Gastroesophageal sphincter (tissue), 4 donors: Measurements from ENCODE around the gene CDH23. TPM values are rescaled to one million over a fixed set of nuclear protein-coding genes. Genes with fewer than 3 reads are reported as not detected.

ENCODE experiments used
- ATAC-seq: fragments of 150-250 bp; one replicate; pipeline ENCODE4 v1.9.1; 2016; ENCODE audit warnings: mild to moderate bottlenecking, moderate library complexity
- H3K27ac ChIP-seq, 4 donors: fragments of 200-600 bp; sonication (generic) in 3 of 4; 1 replicate in 3 of 4; 2 replicates in 1 of 4; pipeline ENCODE4 v1.5.1; 2016 to 2019
- H3K27me3 ChIP-seq: fragments of 200-600 bp; sonication (generic); one replicate; pipeline ENCODE4 v1.5.1; 2019
- H3K36me3 ChIP-seq, 2 donors: fragments of 200-600 bp; sonication (generic); one replicate each; pipeline ENCODE4 v1.5.1; 2019; ENCODE audit warnings: control low read depth in 1 of 2
- H3K4me1 ChIP-seq, 3 donors: fragments of 200-600 bp; sonication (generic); 1 replicate in 2 of 3; 2 replicates in 1 of 3; pipeline ENCODE4 v1.5.1; 2016 to 2019; ENCODE audit warnings: control low read depth in 2 of 3
- H3K4me3 ChIP-seq, 2 donors: fragments of 200-600 bp; sonication (generic); one replicate each; pipeline ENCODE4 v1.5.1; 2019; ENCODE audit warnings: mild to moderate bottlenecking in 1 of 2, moderate library complexity in 1 of 2
- H3K9me3 ChIP-seq, 3 donors: fragments of 200-600 bp; sonication (generic); one replicate each; pipeline ENCODE4 v1.5.1; 2017 to 2019; ENCODE audit warnings: control low read depth in 2 of 3
- EP300 ChIP-seq: sonication (generic); formaldehyde crosslinking; IDR thresholded peaks from one replicate; pipeline ENCODE4 v1.6.1; 2017; ENCODE audit warnings: antibody characterized with exemption, mild to moderate bottlenecking
- POLR2A ChIP-seq, 2 donors: fragments of 450-650 bp; IDR thresholded peaks; one replicate each; pipeline ENCODE4 v1.6.1; 2017; ENCODE audit warnings: antibody characterized with exemption in 2 of 2, mild to moderate bottlenecking in 2 of 2, moderate library complexity in 1 of 2
- POLR2AphosphoS5 ChIP-seq: sonication (generic); formaldehyde crosslinking; IDR thresholded peaks from one replicate; pipeline ENCODE4 v1.6.1; 2017; ENCODE audit warnings: antibody characterized with exemption
- WGBS, 2 donors: methylation state at CpG; one replicate each; pipeline ENCODE4 v1.1.5; 2018; ENCODE audit warnings: low coverage in 1 of 2; 5-methylcytosine and 5-hydroxymethylcytosine counted together
- total RNA-seq, 4 donors: library from RNA; depleted of rRNA; stranded (reverse); fragments of >200 nt; gene quantifications; one replicate each; pipeline ENCODE4 v1.1.0, GENCODE V29; 2016
- TF ChIP-seq, protein P1 (sequence below), 4 experiments: fragments of 200-600 bp in 2 of 4; fragments of 450-650 bp in 2 of 4; sonication (generic) in 1 of 4; IDR thresholded peaks; one replicate each; pipeline ENCODE4 v1.5.1; 2017 to 2019; ENCODE audit warnings: antibody characterized with exemption in 4 of 4, mild to moderate bottlenecking in 2 of 4, moderate library complexity in 2 of 4

CDH23 gene
- total RNA-seq, 4 donors from 2014 or later = 5.1 to 33.5 (median 16.2) TPM

- Histone ChIP-seq H3K27ac (no peak overlapping the region), H3K4me1 (peaks cover 0 to 23% (median 0%) of the 10 kb centered on the region in 3 donors), H3K4me3 (no peak overlapping the region), H3K27me3 (no peaks in the 10 kb centered on the region), H3K9me3 (no peaks in the 10 kb centered on the region), H3K36me3 (no peaks in the 10 kb centered on the region)
- no CpG with 5 or more reads among the region's 2 CpGs for WGBS, 2 donors
- ATAC-seq = no peak
- no peak for TF ChIP-seq POLR2A (IDR thresholded peaks at IDR 0.05)
- TF ChIP-seq EP300 = no peak
- TF ChIP-seq, protein P1, sequence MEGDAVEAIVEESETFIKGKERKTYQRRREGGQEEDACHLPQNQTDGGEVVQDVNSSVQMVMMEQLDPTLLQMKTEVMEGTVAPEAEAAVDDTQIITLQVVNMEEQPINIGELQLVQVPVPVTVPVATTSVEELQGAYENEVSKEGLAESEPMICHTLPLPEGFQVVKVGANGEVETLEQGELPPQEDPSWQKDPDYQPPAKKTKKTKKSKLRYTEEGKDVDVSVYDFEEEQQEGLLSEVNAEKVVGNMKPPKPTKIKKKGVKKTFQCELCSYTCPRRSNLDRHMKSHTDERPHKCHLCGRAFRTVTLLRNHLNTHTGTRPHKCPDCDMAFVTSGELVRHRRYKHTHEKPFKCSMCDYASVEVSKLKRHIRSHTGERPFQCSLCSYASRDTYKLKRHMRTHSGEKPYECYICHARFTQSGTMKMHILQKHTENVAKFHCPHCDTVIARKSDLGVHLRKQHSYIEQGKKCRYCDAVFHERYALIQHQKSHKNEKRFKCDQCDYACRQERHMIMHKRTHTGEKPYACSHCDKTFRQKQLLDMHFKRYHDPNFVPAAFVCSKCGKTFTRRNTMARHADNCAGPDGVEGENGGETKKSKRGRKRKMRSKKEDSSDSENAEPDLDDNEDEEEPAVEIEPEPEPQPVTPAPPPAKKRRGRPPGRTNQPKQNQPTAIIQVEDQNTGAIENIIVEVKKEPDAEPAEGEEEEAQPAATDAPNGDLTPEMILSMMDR (IDR thresholded peaks at IDR 0.05) = no peak
- no peak for TF ChIP-seq POLR2AphosphoS5
Observed at GRCh38 chr10:71705582-71705981, 308.9 kb downstream of the CDH23 start.

GRCh38 chr10:71706216-71707121 is 309.7 kb downstream of the CDH23 start:
- H3K9me3 ChIP-seq = no peaks in the 10 kb centered on the region
- no peak for ATAC-seq
- H3K27ac ChIP-seq = no peak overlapping the region
- no peak for TF ChIP-seq POLR2A (IDR thresholded peaks at IDR 0.05)
- TF ChIP-seq POLR2AphosphoS5 = no peak
- TF ChIP-seq, protein P1 (IDR thresholded peaks at IDR 0.05) = no peak
- no peak for TF ChIP-seq EP300
- H3K36me3 ChIP-seq = no peaks in the 10 kb centered on the region
- no peak overlapping the region for H3K4me3 ChIP-seq
- WGBS, 2 donors = 89 to 91% methylated on average over 7 to 8 of the region's 35 CpGs
- H3K27me3 ChIP-seq = no peaks in the 10 kb centered on the region
- H3K4me1 ChIP-seq = peaks cover 0 to 15% (median 0%) of the 10 kb centered on the region in 3 donors

GRCh38 chr10:71707240-71707789 is 310.6 kb downstream of the CDH23 start:
- 92% methylated on average over 2 of the region's 5 CpGs; no CpG with 5 or more reads in 1 of the 2 donors for WGBS, 2 donors

GRCh38 chr10:71708301-71708703 is 311.6 kb downstream of the CDH23 start:
- H3K36me3 ChIP-seq = no peaks in the 10 kb centered on the region

More at GRCh38 chr10:71707240-71707789, 310.6 kb downstream of the CDH23 start:
- no peaks in the 10 kb centered on the region for H3K36me3 ChIP-seq
- peaks cover 0 to 18% (median 0%) of the 10 kb centered on the region in 3 donors for H3K4me1 ChIP-seq
- H3K4me3 ChIP-seq = no peak overlapping the region
- TF ChIP-seq EP300 (no peak), POLR2A (IDR thresholded peaks at IDR 0.05) (no peak), POLR2AphosphoS5 (no peak)
- TF ChIP-seq, protein P1 (IDR thresholded peaks at IDR 0.05) = no peak
- H3K9me3 ChIP-seq = no peaks in the 10 kb centered on the region
- H3K27me3 ChIP-seq = no peaks in the 10 kb centered on the region
- ATAC-seq = no peak
- no peak overlapping the region for H3K27ac ChIP-seq

More at GRCh38 chr10:71708301-71708703, 311.6 kb downstream of the CDH23 start:
- Histone ChIP-seq H3K4me1 (peaks cover 0 to 28% (median 9%) of the 10 kb centered on the region in 3 donors), H3K27ac (no peak overlapping the region), H3K27me3 (no peaks in the 10 kb centered on the region), H3K9me3 (no peaks in the 10 kb centered on the region), H3K4me3 (no peak overlapping the region)
- WGBS, 2 donors = 0% methylated on average over 1 to 2 of the region's 10 CpGs
- no peak for ATAC-seq
- TF ChIP-seq POLR2AphosphoS5 (no peak), EP300 (no peak), POLR2A (IDR thresholded peaks at IDR 0.05) (no peak)
- TF ChIP-seq, protein P1 (IDR thresholded peaks at IDR 0.05) = peak in 3 of 4 experiments; percentile 80 to 91 (median 81)
